Cardiac fibroblast (primary cell): ENCODE measurements around the gene DSCAML1.

Experiments used
- DNase-seq, 2 donors: peaks; one replicate each; pipeline versions ENCODE4 v3.0.0 to v3.0.0-alpha.2; 2010; ENCODE audit warnings: low read depth in 2 of 2
- H3K4me3 ChIP-seq, 2 donors: replicated peaks in 1 of 2; 1 replicate in 1 of 2; 2 replicates in 1 of 2; pipeline ENCODE4 v1.5.1; 2011; ENCODE audit warnings: low read depth in 2 of 2, low read length in 2 of 2, mild to moderate bottlenecking in 2 of 2, moderate library complexity in 1 of 2
- TF ChIP-seq, protein P1 (sequence below): IDR thresholded peaks from one replicate; pipeline ENCODE4 v1.5.1; 2011; ENCODE audit warnings: low read depth, mild to moderate bottlenecking, low read length, inconsistent platforms

DSCAML1 gene

DNA sequence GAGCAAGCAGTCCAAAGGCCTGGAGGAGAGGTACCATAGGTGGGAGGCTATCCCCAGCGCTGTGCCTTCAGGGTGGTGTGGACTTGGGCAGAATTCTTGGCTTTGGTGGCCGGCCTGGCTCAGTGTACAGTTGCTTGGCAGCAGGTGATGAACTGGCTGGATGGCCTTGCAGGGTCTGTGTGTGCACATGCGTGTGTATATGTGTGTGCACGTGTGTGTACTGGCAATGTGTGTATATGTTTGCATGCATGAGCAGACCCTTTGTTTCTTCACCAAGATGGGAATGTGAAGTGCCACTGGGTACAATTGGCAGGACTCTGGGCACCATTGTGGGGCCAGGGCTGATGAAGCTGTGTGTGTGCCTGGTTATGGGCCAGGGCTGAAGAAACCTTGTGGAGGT, 416.3 kb downstream of the DSCAML1 start:
- no peak for DNase-seq
- TF ChIP-seq, protein P1, sequence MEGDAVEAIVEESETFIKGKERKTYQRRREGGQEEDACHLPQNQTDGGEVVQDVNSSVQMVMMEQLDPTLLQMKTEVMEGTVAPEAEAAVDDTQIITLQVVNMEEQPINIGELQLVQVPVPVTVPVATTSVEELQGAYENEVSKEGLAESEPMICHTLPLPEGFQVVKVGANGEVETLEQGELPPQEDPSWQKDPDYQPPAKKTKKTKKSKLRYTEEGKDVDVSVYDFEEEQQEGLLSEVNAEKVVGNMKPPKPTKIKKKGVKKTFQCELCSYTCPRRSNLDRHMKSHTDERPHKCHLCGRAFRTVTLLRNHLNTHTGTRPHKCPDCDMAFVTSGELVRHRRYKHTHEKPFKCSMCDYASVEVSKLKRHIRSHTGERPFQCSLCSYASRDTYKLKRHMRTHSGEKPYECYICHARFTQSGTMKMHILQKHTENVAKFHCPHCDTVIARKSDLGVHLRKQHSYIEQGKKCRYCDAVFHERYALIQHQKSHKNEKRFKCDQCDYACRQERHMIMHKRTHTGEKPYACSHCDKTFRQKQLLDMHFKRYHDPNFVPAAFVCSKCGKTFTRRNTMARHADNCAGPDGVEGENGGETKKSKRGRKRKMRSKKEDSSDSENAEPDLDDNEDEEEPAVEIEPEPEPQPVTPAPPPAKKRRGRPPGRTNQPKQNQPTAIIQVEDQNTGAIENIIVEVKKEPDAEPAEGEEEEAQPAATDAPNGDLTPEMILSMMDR: no peak
- H3K4me3 ChIP-seq: no peak overlapping the region

GRCh38 chr11:117378976-117379865, 417.8 kb downstream of the DSCAML1 start:
- TF ChIP-seq, protein P1: no peak
- no peak overlapping the region for H3K4me3 ChIP-seq
- DNase-seq: no peak
